ENCODE data around the gene NKD1.
A peak's percentile ranks its signal among the peaks of the same experiment; 100 is the strongest.
"Not testable (repeated sequence)": the region's sequence is repeated elsewhere in the genome, so short reads cannot be mapped to it uniquely, and the experiment has no call there.

The NKD1 gene

DNA sequence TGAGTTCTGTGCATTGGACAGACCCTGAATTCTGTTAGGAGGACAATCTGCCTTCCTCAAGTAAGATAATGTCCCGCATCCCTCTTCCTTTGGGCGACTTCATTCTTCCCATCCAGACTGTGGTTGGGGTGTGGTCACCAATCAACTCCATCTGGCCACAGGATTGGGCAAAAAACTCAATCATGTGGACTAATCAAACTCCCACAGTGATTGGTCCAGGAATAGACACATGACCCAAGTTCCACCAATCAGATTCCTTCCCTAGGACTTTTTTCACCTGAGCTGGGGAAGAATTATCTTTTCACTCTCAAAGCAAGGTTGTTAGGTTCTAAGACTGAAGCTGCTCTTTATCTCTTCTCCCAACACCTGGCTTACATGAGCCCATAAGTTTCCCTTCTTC, 13.2 kb upstream of the NKD1 start:
- Histone ChIP-seq H2AFZ (ENCODE audit: low read depth, low read length) (no peak overlapping the region), H3K4me3 (ENCODE audit: low read length) (no peak overlapping the region), H3K27me3 (ENCODE audit: insufficient read depth, low read length) (peaks cover 6% of the 10 kb centered on the region), H3K36me3 (ENCODE audit: insufficient read depth, low read length) (no peaks in the 10 kb centered on the region), H3K9me3 (ENCODE audit: low read length) (peaks cover 2% of the 10 kb centered on the region), H3K4me1 (ENCODE audit: insufficient read depth, low read length) (peaks cover 11% of the 10 kb centered on the region)

- Histone ChIP-seq H3K36me3 (ENCODE audit: insufficient read depth, low read length) (no peaks in the 10 kb centered on the region), H2AFZ (ENCODE audit: low read depth, low read length) (no peak overlapping the region), H3K9me3 (ENCODE audit: low read length) (no peaks in the 10 kb centered on the region), H3K27me3 (ENCODE audit: insufficient read depth, low read length) (peaks cover 9% of the 10 kb centered on the region), H3K4me3 (ENCODE audit: low read length) (no peak overlapping the region), H3K4me1 (ENCODE audit: insufficient read depth, low read length) (peaks cover 15% of the 10 kb centered on the region)
Measured at GRCh38 chr16:50535506-50536257, 12.5 kb upstream of the NKD1 start.

- H3K27me3 ChIP-seq (ENCODE audit: insufficient read depth, low read length); H3K36me3 ChIP-seq (ENCODE audit: insufficient read depth, low read length); H2AFZ ChIP-seq (ENCODE audit: low read depth, low read length); H3K9me3 ChIP-seq (ENCODE audit: low read length); H3K4me3 ChIP-seq (ENCODE audit: low read length): not testable (repeated sequence)
- peaks cover 15% of the 10 kb centered on the region for H3K4me1 ChIP-seq (ENCODE audit: insufficient read depth, low read length)
Measured at GRCh38 chr16:50536258-50536645, 11.9 kb upstream of the NKD1 start.

GRCh38 chr16:50537533-50538290, 10.5 kb upstream of the NKD1 start:
- Histone ChIP-seq H3K4me1 (ENCODE audit: insufficient read depth, low read length) (peaks cover 15% of the 10 kb centered on the region), H3K9me3 (ENCODE audit: low read length) (no peaks in the 10 kb centered on the region), H3K36me3 (ENCODE audit: insufficient read depth, low read length) (no peaks in the 10 kb centered on the region), H3K27me3 (ENCODE audit: insufficient read depth, low read length) (peaks cover 13% of the 10 kb centered on the region), H2AFZ (ENCODE audit: low read depth, low read length) (no peak overlapping the region), H3K4me3 (ENCODE audit: low read length) (no peak overlapping the region)

GRCh38 chr16:50538411-50539052, 9.7 kb upstream of the NKD1 start:
- no peak overlapping the region for H2AFZ ChIP-seq (ENCODE audit: low read depth, low read length)
- H3K9me3 ChIP-seq (ENCODE audit: low read length) = no peaks in the 10 kb centered on the region
- H3K4me1 ChIP-seq (ENCODE audit: insufficient read depth, low read length) = peaks cover 15% of the 10 kb centered on the region
- no peaks in the 10 kb centered on the region for H3K36me3 ChIP-seq (ENCODE audit: insufficient read depth, low read length)
- peaks cover 18% of the 10 kb centered on the region for H3K27me3 ChIP-seq (ENCODE audit: insufficient read depth, low read length)
- no peak overlapping the region for H3K4me3 ChIP-seq (ENCODE audit: low read length)

DNA sequence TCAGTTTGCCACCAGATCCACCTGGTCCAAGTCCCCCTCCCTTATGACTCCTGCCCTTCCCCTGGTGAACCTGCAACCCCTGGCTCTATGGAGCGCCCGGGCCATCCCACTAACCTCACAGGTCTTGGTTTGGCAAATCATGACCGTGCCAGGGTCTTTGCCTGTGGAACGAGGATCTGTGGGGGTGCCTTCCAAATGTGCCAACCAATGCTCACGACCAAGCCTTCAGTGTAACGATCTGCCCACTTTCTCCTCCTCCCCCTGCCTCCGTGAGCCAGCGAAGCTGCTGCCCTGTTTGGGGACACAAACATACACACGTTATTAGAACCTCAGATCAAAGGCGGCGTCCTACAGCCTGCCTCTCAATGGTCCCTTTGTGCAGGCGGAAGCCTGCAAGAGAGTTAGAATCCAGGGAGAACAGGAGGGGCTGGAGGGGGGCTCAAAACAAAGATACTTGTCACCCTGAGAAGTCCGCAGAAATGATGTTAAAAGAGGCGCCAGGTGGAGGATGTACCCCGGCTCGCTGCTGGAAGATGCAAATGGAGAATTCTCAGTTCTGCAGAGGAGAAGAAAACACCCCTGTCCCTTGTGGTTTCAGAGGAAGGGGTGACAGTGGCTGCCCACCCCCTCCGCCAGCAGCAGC, 9.0 kb upstream of the NKD1 start:
- H3K4me1 ChIP-seq (ENCODE audit: insufficient read depth, low read length) = peaks cover 15% of the 10 kb centered on the region
- H2AFZ ChIP-seq (ENCODE audit: low read depth, low read length) = no peak overlapping the region
- H3K9me3 ChIP-seq (ENCODE audit: low read length) = no peaks in the 10 kb centered on the region
- H3K4me3 ChIP-seq (ENCODE audit: low read length) = no peak overlapping the region
- H3K27me3 ChIP-seq (ENCODE audit: insufficient read depth, low read length) = peaks cover 24% of the 10 kb centered on the region
- no peaks in the 10 kb centered on the region for H3K36me3 ChIP-seq (ENCODE audit: insufficient read depth, low read length)

GRCh38 chr16:50539822-50540710, 8.1 kb upstream of the NKD1 start:
- peaks cover 15% of the 10 kb centered on the region for H3K4me1 ChIP-seq (ENCODE audit: insufficient read depth, low read length)

DNA sequence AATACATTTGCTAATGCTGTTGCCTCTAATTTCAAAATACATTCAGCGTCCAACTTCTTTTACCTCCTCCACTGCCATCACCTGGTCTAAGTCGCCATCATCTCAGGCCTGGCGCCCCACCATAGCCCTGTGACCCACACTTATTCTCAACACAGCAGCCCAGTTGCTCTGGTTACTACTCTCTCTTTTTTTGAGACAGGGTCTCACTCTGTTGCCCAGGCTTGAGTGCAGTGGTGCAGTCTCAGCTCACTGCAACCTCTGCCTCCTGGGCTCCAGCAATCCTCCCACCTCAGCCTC, 7.5 kb upstream of the NKD1 start:
- Histone ChIP-seq H2AFZ (ENCODE audit: low read depth, low read length) (no peak overlapping the region), H3K27me3 (ENCODE audit: insufficient read depth, low read length) (peaks cover 33% of the 10 kb centered on the region), H3K4me1 (ENCODE audit: insufficient read depth, low read length) (peaks cover 15% of the 10 kb centered on the region), H3K36me3 (ENCODE audit: insufficient read depth, low read length) (no peaks in the 10 kb centered on the region), H3K4me3 (ENCODE audit: low read length) (no peak overlapping the region), H3K9me3 (ENCODE audit: low read length) (no peaks in the 10 kb centered on the region)

More at GRCh38 chr16:50539822-50540710, 8.1 kb upstream of the NKD1 start:
- no peaks in the 10 kb centered on the region for H3K9me3 ChIP-seq (ENCODE audit: low read length)
- no peak overlapping the region for H3K4me3 ChIP-seq (ENCODE audit: low read length)
- no peaks in the 10 kb centered on the region for H3K36me3 ChIP-seq (ENCODE audit: insufficient read depth, low read length)
- H2AFZ ChIP-seq (ENCODE audit: low read depth, low read length) = no peak overlapping the region
- peaks cover 30% of the 10 kb centered on the region for H3K27me3 ChIP-seq (ENCODE audit: insufficient read depth, low read length)

GRCh38 chr16:50542703-50543102, 5.5 kb upstream of the NKD1 start:
- no peaks in the 10 kb centered on the region for H3K9me3 ChIP-seq (ENCODE audit: low read length)
- no peak overlapping the region for H2AFZ ChIP-seq (ENCODE audit: low read depth, low read length)
- peaks cover 40% of the 10 kb centered on the region for H3K27me3 ChIP-seq (ENCODE audit: insufficient read depth, low read length)
- H3K36me3 ChIP-seq (ENCODE audit: insufficient read depth, low read length) = no peaks in the 10 kb centered on the region
- H3K4me1 ChIP-seq (ENCODE audit: insufficient read depth, low read length) = peaks cover 15% of the 10 kb centered on the region
- H3K4me3 ChIP-seq (ENCODE audit: low read length) = no peak overlapping the region

DNA sequence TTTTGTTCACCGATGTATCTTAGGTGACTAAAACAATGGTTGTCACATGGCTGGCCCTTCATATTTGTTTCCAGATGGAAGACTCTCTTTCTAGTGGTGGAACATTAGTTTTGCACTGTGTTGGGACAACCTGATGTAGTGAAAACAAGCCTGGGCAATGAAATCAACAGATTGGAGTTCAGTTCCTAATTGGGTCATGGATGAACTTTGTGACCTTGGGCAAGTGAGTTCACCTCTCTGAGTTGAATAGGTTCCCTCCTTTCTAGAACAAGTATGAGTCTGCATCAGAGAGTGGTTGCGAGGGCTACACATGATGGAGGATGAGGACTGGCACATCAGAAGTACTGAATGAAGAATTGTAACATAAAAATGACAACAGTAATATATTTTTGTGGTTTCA, 2.1 kb upstream of the NKD1 start:
- Histone ChIP-seq H3K4me1 (ENCODE audit: insufficient read depth, low read length) (peaks cover 9% of the 10 kb centered on the region), H3K36me3 (ENCODE audit: insufficient read depth, low read length) (no peaks in the 10 kb centered on the region), H3K27me3 (ENCODE audit: insufficient read depth, low read length) (peaks cover 36% of the 10 kb centered on the region), H2AFZ (ENCODE audit: low read depth, low read length) (no peak overlapping the region), H3K9me3 (ENCODE audit: low read length) (no peaks in the 10 kb centered on the region), H3K4me3 (ENCODE audit: low read length) (no peak overlapping the region)

GRCh38 chr16:50547340-50548124, 664 bp upstream of the NKD1 start:
- Histone ChIP-seq H3K4me1 (ENCODE audit: insufficient read depth, low read length) (peaks cover 12% of the 10 kb centered on the region), H3K36me3 (ENCODE audit: insufficient read depth, low read length) (no peaks in the 10 kb centered on the region), H3K4me3 (ENCODE audit: low read length) (peak overlapping the region; percentile 54), H2AFZ (ENCODE audit: low read depth, low read length) (no peak overlapping the region), H3K27me3 (ENCODE audit: insufficient read depth, low read length) (peaks cover 32% of the 10 kb centered on the region), H3K9me3 (ENCODE audit: low read length) (peaks cover under 1% of the 10 kb centered on the region)

Data from neuron (in vitro differentiated cells).